Esophagus muscularis mucosa (tissue), 4 donors: ENCODE data around the gene CARS1. TPM values are rescaled to one million over a fixed set of nuclear protein-coding genes. Genes with fewer than 3 reads are reported as not detected.

Experiments used
- DNase-seq: peaks from one replicate; pipeline ENCODE4 v3.0.0-alpha.2; 2017; ENCODE audit errors: extremely low spot score
- H3K27ac ChIP-seq, 4 donors: fragments of 200-600 bp; sonication (generic); replicated peaks in 1 of 4; 1 replicate in 3 of 4; 2 replicates in 1 of 4; pipeline ENCODE4 v1.5.1; 2016 to 2019; ENCODE audit warnings: mild to moderate bottlenecking in 1 of 4
- H3K27me3 ChIP-seq, 4 donors: fragments of 200-600 bp; sonication (generic); one replicate each; pipeline versions ENCODE4 v1.5.1 to v1.6.0; 2016 to 2019
- H3K36me3 ChIP-seq, 4 donors: fragments of 200-600 bp; sonication (generic); one replicate each; pipeline ENCODE4 v1.5.1; 2016 to 2019
- H3K4me1 ChIP-seq, 4 donors: fragments of 200-600 bp; sonication (generic); one replicate each; pipeline ENCODE4 v1.5.1; 2016 to 2019
- H3K4me3 ChIP-seq, 4 donors: fragments of 200-600 bp; sonication (generic); 1 replicate in 2 of 4; 2 replicates in 2 of 4; pipeline ENCODE4 v1.5.1; 2016 to 2019; ENCODE audit warnings: mild to moderate bottlenecking in 4 of 4, moderate library complexity in 1 of 4
- H3K9me3 ChIP-seq, 4 donors: fragments of 200-600 bp; sonication (generic); 1 replicate in 3 of 4; 2 replicates in 1 of 4; pipeline ENCODE4 v1.5.1; 2016 to 2019
- EP300 ChIP-seq: sonication (generic); formaldehyde crosslinking; IDR thresholded peaks from one replicate; pipeline ENCODE4 v1.6.1; 2017; ENCODE audit warnings: antibody characterized with exemption
- POLR2A ChIP-seq: fragments of 450-650 bp; IDR thresholded peaks from one replicate; pipeline ENCODE4 v1.6.1; 2017; ENCODE audit warnings: antibody characterized with exemption, moderate library complexity, mild to moderate bottlenecking, low read depth
- POLR2AphosphoS5 ChIP-seq, 2 donors: sonication (generic); formaldehyde crosslinking; IDR thresholded peaks; one replicate each; pipeline ENCODE4 v1.6.1; 2017; ENCODE audit warnings: antibody characterized with exemption in 2 of 2
- WGBS: methylation state at CpG from one replicate; pipeline ENCODE4 v1.1.5; 2018; 5-methylcytosine and 5-hydroxymethylcytosine counted together
- intact Hi-C: fragments of 100-400 bp; cut with DNase I; formaldehyde crosslinking; loops from one replicate; pipeline ENCODE4 v1.15.1; 2023
- total RNA-seq, 4 donors: library from RNA; depleted of rRNA; stranded (reverse); fragments of >200 nt; gene quantifications; one replicate each; pipeline versions ENCODE4 v1.1.0 to v1.2.1, GENCODE V29; 2016
- TF ChIP-seq, protein P1 (sequence below), 3 experiments: fragments of 200-600 bp in 2 of 3; fragments of 450-650 bp in 1 of 3; sonication (generic) in 2 of 3; IDR thresholded peaks; one replicate each; pipeline ENCODE4 v1.5.1; 2017 to 2019; ENCODE audit warnings: antibody characterized with exemption in 3 of 3, mild to moderate bottlenecking in 2 of 3, moderate library complexity in 1 of 3

CARS1 gene
- total RNA-seq, 4 donors from 2014 or later: 30.3 to 35.6 (median 34.9) TPM

DNA sequence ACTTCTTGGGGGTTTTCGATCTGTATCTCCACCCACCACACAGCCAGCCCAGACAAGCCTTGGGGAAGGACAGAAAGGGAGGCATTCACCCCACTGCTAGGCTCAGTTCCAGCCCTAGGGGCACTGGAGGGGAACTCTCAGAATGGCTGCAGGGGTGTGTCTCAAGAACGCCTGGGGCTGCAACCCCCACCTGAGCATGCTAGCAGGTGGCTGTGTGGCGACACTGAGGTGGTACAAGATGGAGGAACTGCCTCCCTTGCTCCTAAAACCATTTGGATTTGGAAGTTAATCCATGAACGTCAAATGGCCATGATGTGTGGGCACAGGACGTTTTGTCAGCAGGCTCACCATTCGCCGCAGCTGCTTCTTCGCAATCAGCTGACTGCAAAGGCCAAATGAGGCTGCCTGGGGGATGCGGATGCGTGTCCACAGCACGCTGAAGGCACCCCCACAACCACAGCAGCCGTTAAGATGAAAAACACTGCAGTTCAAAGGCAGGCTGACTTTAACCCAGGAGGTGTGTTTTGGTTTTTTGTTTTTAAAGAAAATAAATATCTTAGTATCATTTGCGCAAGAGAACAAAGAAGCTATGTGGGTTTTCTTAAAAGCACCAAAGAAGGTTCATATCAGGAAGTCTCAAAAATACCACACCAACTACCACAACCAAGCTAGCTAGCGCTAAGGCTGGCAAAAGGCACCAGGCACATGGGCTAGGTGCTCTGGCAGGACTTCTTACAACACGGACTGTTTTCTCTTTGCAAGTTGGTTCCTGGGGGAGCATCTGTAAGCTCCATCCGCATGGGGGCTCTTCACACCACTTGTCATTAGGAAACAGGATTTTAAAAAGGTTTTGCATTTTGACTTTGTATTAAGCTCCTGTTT lies 42.9 kb downstream of the CARS1 start:
- Histone ChIP-seq H3K9me3 (no peaks in the 10 kb centered on the region), H3K4me1 (no peaks in the 10 kb centered on the region), H3K36me3 (peaks cover 85 to 100% (median 98%) of the 10 kb centered on the region in 4 donors), H3K27me3 (no peaks in the 10 kb centered on the region), H3K4me3 (no peak overlapping the region), H3K27ac (no peak overlapping the region)
- DNase-seq: no peak
- intact Hi-C loops: no loop called here
- TF ChIP-seq, protein P1, sequence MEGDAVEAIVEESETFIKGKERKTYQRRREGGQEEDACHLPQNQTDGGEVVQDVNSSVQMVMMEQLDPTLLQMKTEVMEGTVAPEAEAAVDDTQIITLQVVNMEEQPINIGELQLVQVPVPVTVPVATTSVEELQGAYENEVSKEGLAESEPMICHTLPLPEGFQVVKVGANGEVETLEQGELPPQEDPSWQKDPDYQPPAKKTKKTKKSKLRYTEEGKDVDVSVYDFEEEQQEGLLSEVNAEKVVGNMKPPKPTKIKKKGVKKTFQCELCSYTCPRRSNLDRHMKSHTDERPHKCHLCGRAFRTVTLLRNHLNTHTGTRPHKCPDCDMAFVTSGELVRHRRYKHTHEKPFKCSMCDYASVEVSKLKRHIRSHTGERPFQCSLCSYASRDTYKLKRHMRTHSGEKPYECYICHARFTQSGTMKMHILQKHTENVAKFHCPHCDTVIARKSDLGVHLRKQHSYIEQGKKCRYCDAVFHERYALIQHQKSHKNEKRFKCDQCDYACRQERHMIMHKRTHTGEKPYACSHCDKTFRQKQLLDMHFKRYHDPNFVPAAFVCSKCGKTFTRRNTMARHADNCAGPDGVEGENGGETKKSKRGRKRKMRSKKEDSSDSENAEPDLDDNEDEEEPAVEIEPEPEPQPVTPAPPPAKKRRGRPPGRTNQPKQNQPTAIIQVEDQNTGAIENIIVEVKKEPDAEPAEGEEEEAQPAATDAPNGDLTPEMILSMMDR (IDR thresholded peaks at IDR 0.05): no peak
- no peak for TF ChIP-seq POLR2A
- no peak for TF ChIP-seq POLR2AphosphoS5 (IDR thresholded peaks at IDR 0.05)
- TF ChIP-seq EP300: no peak
- 93% methylated on average over 16 of the region's 16 CpGs for WGBS

DNA sequence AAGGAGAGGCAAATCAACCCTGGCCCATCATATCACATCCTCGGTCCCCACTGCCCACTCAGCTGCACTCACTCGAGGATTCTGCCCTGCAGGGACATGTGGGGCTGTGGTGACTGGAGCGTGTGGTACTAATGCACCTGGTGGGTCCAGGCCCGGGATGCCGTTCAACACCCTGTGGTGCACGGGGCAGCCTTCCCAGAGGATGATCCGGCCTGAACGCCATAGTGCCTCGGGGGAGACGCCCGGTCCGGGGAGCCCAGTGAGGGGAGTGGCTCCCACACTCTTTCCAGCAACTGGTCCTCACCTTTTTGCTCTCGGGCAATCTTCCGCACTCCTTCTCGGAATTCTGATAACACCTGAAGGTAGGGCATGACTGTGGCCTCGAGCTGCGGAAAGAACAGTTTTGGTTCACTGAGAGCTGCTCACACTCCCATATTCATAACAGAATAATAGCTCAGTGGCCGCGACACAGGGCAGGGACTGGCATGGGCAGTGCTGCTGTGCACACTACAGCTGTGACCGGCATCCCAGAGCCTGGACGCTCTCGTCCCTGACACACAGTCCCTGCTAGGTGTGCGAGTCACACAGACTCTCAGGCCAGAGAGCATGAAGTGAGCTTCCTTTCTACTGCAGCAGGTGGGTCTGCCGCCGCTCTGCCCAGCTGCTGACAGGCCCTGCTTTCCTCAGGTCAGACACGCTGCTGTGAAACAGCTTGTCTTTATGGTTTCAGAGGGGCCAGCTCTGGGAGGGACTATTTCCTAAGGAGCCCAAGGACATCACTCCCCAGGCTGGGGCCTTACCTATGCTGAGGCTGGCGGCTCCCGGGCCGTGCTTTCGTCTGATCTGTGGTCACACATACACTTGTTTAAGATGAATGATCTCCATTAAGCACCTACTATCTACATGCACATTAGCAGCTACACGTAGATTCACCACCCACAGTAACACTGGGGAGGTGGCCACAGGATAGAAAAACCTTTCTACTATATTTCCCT lies 45.0 kb downstream of the CARS1 start:
- intact Hi-C loops: no loop called here
- Histone ChIP-seq H3K4me3 (no peak overlapping the region), H3K27me3 (no peaks in the 10 kb centered on the region), H3K4me1 (no peaks in the 10 kb centered on the region), H3K36me3 (peaks cover 68 to 100% (median 97%) of the 10 kb centered on the region in 4 donors), H3K9me3 (no peaks in the 10 kb centered on the region), H3K27ac (no peak overlapping the region)
- TF ChIP-seq EP300: no peak
- TF ChIP-seq POLR2A: no peak
- TF ChIP-seq, protein P1 (IDR thresholded peaks at IDR 0.05): no peak
- TF ChIP-seq POLR2AphosphoS5 (IDR thresholded peaks at IDR 0.05): no peak
- 90% methylated on average over 27 of the region's 31 CpGs for whole genome bisulfite sequencing
- DNase-seq: no peak

DNA sequence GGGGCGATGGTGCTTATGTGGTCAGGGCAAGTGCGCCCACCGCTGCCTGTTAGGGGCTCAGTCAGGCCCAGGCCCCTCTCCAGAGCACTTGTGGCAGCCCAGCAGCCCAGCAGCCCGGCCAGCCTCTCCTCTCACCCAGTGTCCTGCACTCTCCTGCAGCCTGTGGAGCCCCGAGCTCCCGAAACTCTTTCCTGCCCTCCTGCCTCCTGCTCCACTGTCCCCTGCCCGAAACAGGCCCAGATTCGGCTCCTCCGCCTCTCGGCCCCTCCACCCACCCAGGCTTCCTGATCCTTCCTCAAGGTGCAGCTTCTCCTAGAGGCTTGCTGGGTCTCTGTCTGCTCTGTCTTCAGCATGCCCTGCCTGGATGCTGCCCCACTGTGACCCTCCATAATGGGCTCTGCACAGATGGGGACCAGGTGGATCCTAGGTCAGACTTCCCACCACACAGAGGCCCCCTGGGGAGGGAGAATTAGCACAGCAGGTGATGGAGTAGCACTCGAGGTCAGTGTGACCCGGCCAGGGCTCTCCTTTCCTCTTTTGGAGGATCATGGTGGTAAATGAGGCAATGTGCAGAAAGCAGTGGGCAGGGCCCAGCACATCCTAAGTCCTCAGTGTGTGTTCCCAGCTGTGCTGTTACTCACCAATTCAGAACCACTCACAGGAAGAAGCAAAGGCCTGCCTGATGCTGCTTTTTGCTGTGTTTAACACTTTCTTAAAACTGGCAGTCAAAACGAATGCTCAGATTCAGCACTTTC lies 46.5 kb downstream of the CARS1 start:
- Histone ChIP-seq H3K9me3 (no peaks in the 10 kb centered on the region), H3K4me1 (no peaks in the 10 kb centered on the region), H3K36me3 (peaks cover 57 to 100% (median 97%) of the 10 kb centered on the region in 4 donors), H3K4me3 (no peak overlapping the region), H3K27me3 (no peaks in the 10 kb centered on the region), H3K27ac (no peak overlapping the region)
- TF ChIP-seq, protein P1 (IDR thresholded peaks at IDR 0.05): no peak
- TF ChIP-seq POLR2A: no peak
- no peak for TF ChIP-seq POLR2AphosphoS5 (IDR thresholded peaks at IDR 0.05)
- no peak for TF ChIP-seq EP300
- intact Hi-C loops: no loop called here
- 85% methylated on average over 10 of the region's 13 CpGs for WGBS
- no peak for DNase-seq

DNA sequence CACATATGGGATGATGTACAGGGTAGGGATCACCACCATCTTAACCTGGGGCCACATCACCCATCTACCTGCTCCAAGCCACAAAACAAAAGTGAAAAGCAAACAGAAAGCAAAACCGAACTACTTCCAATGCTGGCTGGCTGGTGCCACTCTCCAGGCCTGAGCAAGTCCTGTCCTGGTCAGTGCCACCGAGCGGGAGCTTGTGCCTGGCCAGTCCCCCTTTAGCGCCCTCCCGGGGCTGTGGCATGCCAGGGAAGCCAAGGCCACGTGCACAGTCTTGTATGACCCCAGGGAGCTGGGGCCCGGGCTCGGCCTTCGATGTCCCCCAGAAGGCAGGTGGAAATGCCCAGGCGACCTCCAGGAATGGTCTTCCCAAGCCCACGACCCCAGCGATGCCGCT lies 47.2 kb downstream of the CARS1 start:
- no peak for DNase-seq
- 80% methylated on average over 3 of the region's 13 CpGs for WGBS
- peaks cover 54 to 100% (median 94%) of the 10 kb centered on the region in 4 donors for H3K36me3 ChIP-seq
- H3K4me3 ChIP-seq: no peak overlapping the region
- intact Hi-C loops: no loop called here
- H3K4me1 ChIP-seq: no peaks in the 10 kb centered on the region
- H3K27ac ChIP-seq: no peak overlapping the region
- no peaks in the 10 kb centered on the region for H3K27me3 ChIP-seq
- no peaks in the 10 kb centered on the region for H3K9me3 ChIP-seq
- no peak for TF ChIP-seq POLR2A
- no peak for TF ChIP-seq EP300
- no peak for TF ChIP-seq POLR2AphosphoS5 (IDR thresholded peaks at IDR 0.05)
- TF ChIP-seq, protein P1 (IDR thresholded peaks at IDR 0.05): no peak
